ENCODE measurements around the gene RIPOR3. TPM values are rescaled to one million over a fixed set of nuclear protein-coding genes. Genes with fewer than 3 reads are reported as not detected.

The RIPOR3 gene
- total RNA-seq, 1 donor, result 6.5 TPM

DNA sequence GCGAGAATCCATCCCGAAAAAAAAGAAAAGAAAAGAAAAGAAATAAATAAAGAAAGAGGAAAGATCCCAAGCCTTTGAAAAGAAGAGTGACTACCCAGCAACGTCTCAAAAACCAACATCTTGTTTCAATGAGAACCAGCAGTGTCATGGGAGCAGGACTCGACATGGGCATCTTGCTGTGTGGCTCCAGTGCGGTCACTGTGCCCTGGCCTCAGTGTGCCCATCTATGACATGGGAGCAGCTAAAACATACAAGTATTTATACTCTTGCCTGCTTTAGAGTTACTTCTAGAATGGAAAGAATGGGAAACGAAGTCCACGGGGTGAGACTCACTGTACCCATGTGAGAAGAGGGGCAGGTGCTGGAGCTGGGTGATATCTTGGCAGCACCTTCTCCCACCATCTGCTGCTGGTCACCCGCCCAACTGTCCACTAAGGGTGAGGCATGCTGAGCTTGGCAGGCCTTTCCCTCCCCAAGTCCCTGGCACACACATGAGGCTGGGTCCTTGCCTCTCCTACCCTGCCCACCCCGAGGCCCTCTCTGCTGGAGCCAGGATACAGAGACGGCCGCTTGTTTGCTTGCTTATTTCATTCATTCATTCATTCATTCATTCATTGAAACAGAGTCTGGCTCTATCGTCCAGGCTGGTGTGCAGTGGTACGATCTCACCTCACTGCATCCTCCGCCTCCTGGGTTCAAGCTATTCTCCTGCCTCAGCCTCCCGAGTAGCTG, 77.7 kb downstream of the RIPOR3 start:
- TF ChIP-seq, protein P1, sequence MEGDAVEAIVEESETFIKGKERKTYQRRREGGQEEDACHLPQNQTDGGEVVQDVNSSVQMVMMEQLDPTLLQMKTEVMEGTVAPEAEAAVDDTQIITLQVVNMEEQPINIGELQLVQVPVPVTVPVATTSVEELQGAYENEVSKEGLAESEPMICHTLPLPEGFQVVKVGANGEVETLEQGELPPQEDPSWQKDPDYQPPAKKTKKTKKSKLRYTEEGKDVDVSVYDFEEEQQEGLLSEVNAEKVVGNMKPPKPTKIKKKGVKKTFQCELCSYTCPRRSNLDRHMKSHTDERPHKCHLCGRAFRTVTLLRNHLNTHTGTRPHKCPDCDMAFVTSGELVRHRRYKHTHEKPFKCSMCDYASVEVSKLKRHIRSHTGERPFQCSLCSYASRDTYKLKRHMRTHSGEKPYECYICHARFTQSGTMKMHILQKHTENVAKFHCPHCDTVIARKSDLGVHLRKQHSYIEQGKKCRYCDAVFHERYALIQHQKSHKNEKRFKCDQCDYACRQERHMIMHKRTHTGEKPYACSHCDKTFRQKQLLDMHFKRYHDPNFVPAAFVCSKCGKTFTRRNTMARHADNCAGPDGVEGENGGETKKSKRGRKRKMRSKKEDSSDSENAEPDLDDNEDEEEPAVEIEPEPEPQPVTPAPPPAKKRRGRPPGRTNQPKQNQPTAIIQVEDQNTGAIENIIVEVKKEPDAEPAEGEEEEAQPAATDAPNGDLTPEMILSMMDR (IDR thresholded peaks at IDR 0.05; ENCODE audit: insufficient read depth, low read length), result no peak
- H3K4me3 ChIP-seq (ENCODE audit: low read depth, low read length), result no peak overlapping the region
- no peak for DNase-seq (ENCODE audit: low read depth)

DNA sequence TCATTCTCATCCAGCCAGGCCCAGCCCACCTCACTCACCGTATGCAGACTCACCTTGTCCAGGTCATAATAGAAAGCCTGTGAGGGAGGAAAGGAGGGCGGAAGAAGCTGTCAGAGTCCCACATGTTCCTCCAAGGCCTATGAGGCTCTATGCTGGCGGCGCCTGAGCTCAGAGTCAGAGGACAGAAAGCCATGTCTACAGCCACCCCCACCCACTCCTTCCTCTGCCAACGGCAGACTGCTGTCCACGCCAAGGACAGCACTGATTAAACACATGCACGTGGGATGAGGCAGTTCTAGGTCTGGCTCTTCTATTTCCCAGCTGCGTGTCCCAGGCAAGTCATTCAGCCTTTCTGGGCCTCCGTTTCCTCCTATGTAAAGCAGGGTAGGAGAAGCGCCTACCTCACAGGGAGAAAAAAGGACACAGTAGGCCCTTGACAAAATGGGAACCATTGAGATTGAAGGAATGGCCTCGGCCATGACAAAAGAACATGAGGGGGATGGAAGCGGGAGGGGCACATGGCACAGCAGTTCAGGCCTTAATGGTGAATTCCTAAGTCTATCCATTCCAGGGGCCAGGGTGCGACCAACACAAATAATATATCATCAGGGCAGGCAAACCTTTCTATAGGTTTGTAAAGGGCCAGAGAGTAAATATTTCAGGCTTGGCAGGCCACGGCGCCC, 80.1 kb downstream of the RIPOR3 start:
- no peak overlapping the region for H3K4me3 ChIP-seq (ENCODE audit: low read depth, low read length)
- TF ChIP-seq, protein P1 (IDR thresholded peaks at IDR 0.05; ENCODE audit: insufficient read depth, low read length), result no peak
- peak; percentile 30 for DNase-seq (ENCODE audit: low read depth)

DNA sequence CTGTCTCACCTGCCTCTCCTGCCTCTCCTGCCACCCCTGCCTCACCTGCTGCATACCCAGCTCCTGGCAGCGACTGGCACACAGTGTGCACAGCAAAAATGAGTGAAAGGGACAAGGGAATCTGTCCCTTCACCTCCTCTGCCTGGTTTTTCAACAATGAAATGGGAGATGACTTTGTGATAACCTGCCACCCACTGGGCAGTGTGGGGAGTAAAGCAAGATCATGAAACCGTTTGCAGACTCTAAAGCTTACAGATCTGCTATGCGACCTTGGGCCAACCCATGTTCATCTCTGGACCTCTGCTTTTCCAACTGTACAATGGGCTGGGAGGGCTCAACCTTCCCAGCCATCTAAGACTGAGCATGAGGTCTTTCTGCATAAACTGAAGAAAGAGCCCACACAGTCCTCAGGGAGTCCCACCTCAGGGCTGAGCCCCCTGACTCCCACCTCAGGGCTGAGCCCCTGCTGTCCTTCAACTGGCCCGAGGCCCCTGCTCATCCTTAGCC, 81.1 kb downstream of the RIPOR3 start:
- H3K4me3 ChIP-seq (ENCODE audit: low read depth, low read length), result no peak overlapping the region
- no peak for DNase-seq (ENCODE audit: low read depth)
- TF ChIP-seq, protein P1 (IDR thresholded peaks at IDR 0.05; ENCODE audit: insufficient read depth, low read length), result no peak

DNA sequence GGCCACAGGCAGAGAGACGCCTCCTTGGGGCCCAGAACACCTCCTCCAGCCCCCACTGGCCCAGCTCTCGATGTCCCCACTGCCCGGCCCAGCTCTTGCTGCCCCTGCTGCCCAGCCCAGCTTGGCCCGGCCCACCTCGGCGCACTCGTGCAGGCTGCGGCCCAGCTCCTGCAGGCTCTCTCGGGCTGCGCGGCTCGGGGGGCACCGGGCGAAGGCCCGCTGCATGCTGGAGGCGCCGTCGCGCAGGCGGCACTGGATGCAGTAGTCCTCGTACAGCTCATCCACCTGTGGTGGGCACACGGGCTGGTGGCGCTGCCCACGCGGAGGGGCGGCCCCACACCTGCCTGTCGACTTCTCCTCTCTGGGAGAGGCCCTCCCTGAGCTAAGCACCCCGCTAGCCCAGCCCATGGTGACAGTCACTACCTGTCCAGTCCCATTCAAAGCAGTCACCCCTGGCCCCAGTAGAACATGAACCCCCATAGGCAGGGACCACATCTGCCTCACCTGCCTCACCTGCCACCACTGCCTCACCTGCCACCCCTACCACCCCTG, 81.8 kb downstream of the RIPOR3 start:
- TF ChIP-seq, protein P1 (IDR thresholded peaks at IDR 0.05; ENCODE audit: insufficient read depth, low read length), result no peak
- no peak overlapping the region for H3K4me3 ChIP-seq (ENCODE audit: low read depth, low read length)
- DNase-seq (ENCODE audit: low read depth), result no peak

DNA sequence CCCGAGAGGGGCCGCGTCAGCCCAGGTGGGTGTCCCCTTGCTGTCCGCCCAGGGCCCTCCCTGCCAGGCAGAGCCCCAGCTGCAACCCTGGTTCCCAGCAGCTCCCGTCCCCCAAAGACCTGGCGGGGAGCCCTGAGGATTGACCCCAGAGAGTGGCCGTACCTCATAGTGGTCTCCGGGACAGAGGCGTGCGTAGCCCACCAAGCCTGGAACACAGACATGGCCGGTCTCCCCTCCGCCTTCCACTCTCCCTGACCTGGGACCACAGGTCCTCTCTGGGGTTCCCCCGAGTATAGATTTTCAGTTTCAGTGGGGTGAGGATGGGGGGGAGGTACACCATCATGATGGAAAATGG, 82.6 kb downstream of the RIPOR3 start:
- no peak for DNase-seq (ENCODE audit: low read depth)
- TF ChIP-seq, protein P1 (IDR thresholded peaks at IDR 0.05; ENCODE audit: insufficient read depth, low read length), result no peak
- H3K4me3 ChIP-seq (ENCODE audit: low read depth, low read length), result no peak overlapping the region

DNA sequence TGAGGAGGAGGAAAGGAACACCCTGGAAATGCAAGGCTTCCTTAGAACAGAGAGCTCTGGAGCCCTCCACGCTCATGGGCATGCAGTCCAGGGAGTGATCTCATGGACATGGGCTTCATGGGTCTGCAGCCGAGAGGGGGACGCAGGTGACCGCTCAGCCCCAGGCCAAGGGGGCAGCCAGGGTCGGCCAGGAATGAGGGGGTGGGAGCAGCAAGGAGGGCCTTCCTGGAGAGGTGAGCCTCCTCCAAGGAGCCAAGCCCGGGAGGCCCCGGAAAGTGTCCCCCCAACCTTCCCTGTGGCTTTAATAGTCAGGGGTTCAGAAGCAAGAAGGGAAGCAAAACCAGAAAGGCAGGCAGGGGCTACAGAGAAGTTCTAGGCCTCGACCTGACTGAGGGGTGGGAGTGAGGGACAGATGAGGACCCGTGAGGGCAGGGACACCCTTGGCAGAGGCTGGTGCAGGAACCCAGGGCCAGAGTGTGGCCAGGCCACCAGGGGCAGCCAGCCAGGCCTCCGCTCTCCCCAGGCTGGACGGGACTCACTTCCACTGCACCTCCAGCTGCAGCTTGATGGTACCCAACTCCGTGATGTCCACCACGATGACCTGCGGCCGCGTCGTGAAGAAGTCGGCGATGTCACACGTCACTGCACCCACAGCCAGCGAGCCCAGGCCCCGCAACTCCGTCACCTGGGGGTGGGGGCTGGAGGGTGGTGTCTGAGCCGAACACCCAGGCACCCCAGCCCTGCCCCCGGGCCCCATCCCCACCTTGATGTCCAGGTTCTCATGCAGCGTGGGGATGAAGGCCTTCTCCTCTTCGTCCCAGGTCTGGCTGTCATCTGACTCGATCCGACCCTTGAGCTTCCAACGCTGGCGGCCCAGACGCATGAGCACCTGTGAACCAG, 83.2 kb downstream of the RIPOR3 start:
- H3K4me3 ChIP-seq (ENCODE audit: low read depth, low read length), result no peak overlapping the region
- TF ChIP-seq, protein P1 (IDR thresholded peaks at IDR 0.05; ENCODE audit: insufficient read depth, low read length), result no peak
- DNase-seq (ENCODE audit: low read depth), result no peak

Data from fibroblast of the aortic adventitia (primary cell).